OCI-LY3 (cell line): ENCODE data around the gene RNASEL.

Source experiments
- EZH2phosphoT487 ChIP-seq: fragments of 200-600 bp; shearing (Covaris generic); IDR thresholded peaks from 2 replicates; pipeline ENCODE4 v1.6.1; 2018; ENCODE audit warnings: antibody characterized with exemption, mixed run types, low read depth
- TF ChIP-seq, protein P1 (sequence below): fragments of 200-600, 300-600 bp; sonication (generic); IDR thresholded peaks from 2 replicates; pipeline ENCODE4 v1.5.1; 2014; ENCODE audit warnings: antibody characterized with exemption, low read length, low read depth

GRCh38 chr1:182601416-182601786 lies 12.3 kb upstream of the RNASEL start:
- TF ChIP-seq, protein P1, sequence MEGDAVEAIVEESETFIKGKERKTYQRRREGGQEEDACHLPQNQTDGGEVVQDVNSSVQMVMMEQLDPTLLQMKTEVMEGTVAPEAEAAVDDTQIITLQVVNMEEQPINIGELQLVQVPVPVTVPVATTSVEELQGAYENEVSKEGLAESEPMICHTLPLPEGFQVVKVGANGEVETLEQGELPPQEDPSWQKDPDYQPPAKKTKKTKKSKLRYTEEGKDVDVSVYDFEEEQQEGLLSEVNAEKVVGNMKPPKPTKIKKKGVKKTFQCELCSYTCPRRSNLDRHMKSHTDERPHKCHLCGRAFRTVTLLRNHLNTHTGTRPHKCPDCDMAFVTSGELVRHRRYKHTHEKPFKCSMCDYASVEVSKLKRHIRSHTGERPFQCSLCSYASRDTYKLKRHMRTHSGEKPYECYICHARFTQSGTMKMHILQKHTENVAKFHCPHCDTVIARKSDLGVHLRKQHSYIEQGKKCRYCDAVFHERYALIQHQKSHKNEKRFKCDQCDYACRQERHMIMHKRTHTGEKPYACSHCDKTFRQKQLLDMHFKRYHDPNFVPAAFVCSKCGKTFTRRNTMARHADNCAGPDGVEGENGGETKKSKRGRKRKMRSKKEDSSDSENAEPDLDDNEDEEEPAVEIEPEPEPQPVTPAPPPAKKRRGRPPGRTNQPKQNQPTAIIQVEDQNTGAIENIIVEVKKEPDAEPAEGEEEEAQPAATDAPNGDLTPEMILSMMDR = peak; percentile 97
- no peak for TF ChIP-seq EZH2phosphoT487
